ENCODE measurements around the gene UFSP2.

DNA sequence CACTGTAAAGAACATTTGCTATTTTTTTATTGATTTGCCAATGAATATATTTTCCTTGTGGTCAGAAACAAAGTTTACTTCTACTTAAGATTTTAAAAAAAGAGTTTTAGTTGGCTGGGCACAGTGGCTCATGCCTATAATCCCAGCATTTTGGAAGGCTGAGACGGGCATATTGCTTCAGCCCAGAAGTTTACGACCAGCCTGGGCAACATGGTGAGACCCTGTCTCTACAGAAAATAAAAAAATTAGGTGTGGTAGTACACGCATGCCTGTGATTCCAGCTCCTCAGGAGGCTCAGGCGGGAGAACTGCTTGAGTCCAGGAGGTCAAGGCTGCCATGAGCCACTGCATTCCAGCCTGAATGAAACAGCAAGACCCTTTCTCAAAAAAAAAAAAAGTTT lies 66.8 kb downstream of the UFSP2 start:
- no peak for TF ChIP-seq POLR2A (IDR thresholded peaks at IDR 0.05)
- TF ChIP-seq CTCF (IDR thresholded peaks at IDR 0.05): no peak
- no peak for TF ChIP-seq POLR2AphosphoS5 (IDR thresholded peaks at IDR 0.05)
- no peak for TF ChIP-seq EP300 (IDR thresholded peaks at IDR 0.05)

Measured in sigmoid colon (tissue), 4 donors.